ENCODE measurements around the gene HDLBP. TPM values are rescaled to one million over a fixed set of nuclear protein-coding genes. Genes with fewer than 3 reads are reported as not detected.

The HDLBP gene
- total RNA-seq, 1 experiment from 2014 or later: 544 TPM

DNA sequence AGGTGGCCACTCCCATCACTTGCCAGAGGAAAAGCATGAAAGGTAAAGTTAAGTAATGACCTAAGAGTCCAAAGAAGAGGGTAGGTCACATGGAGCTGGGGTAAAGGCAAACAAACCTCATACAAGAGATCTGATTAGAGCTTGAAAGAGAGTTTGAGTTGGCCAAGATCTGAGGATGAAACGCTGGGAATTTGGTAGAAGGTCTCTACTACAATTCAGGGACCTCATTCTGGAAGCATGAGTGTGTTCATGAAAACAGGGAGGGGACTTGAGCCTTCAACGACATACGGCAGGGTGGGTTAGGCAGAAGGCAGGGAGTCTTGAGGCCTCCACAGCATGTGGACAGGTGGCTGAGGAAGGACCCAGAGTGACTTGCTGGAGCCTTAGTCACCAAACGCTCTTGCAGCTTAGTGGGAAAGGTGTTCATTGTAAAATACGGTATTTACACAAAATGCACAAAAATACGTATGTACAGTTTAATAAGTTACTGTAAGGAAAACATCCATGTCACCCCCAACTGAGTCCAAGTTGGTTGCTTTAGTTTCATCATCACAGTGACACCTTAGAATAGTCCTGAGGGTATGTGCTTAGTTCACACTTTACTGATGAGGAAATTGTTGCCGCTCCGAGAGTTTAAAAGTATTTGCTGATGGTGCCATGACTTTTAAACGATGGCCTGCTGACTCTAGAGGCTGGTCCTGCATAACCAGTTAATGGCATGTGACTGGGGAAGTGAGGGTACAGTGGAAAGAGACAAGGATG, 35.6 kb upstream of the HDLBP start:
- no peak overlapping the region for H3K27ac ChIP-seq
- H3K4me3 ChIP-seq: no peak overlapping the region
- peaks cover 80% of the 10 kb centered on the region for H3K36me3 ChIP-seq
- no peaks in the 10 kb centered on the region for H3K27me3 ChIP-seq (replicated peaks)
- DNase-seq (ENCODE audit: low read depth in 1 of 2, low spot score in 2 of 2): no peak
- 0 out of 2 replicates have a peak, but pooled peaks cover 3% of the 10 kb centered on the region for H3K4me1 ChIP-seq (replicated peaks)
- H3K9me3 ChIP-seq (replicated peaks): no peaks in the 10 kb centered on the region

DNA sequence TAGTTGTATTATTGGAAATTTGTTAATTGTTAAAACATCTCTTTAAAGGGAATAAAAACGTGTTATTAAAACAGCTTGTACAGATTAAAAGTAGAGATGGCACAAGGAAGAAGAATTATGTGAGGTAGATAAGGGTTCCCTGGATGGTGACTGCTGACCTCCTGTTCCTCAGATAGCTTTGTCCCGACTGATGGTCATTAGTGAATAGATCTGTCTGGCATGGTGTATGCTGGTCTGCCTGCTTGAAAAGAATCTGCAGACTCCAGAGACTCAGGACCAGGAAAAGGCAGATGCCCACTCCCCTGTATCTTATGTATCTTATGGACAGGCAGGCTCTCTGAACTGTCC, 35.0 kb upstream of the HDLBP start:
- H3K4me1 ChIP-seq (replicated peaks): 0 out of 2 replicates have a peak, but pooled peaks cover 3% of the 10 kb centered on the region
- H3K36me3 ChIP-seq: peaks cover 85% of the 10 kb centered on the region
- no peaks in the 10 kb centered on the region for H3K9me3 ChIP-seq (replicated peaks)
- DNase-seq (ENCODE audit: low read depth in 1 of 2, low spot score in 2 of 2): no peak
- H3K27ac ChIP-seq: no peak overlapping the region
- no peak overlapping the region for H3K4me3 ChIP-seq
- no peaks in the 10 kb centered on the region for H3K27me3 ChIP-seq (replicated peaks)

DNA sequence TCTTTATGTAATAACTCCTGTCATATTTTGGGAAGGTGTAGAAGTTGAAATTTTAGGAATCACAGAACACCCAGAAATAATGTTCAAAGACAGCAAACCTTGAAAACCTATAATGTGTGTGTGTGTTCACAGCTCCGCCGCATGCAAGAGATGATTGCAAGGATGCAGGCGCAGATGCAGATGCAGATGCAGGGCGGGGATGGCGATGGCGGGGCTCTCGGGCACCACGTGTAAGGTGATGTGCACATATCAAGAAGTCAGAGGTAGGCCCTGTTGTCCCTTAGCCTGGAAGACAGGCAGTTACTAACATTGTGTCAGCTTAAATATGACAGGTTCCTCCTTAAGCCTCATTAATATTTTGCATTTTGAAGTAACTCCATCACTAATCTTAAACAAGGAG, 34.5 kb upstream of the HDLBP start:
- Histone ChIP-seq H3K9me3 (replicated peaks) (no peaks in the 10 kb centered on the region), H3K4me1 (replicated peaks) (no peaks in the 10 kb centered on the region), H3K4me3 (no peak overlapping the region), H3K27me3 (replicated peaks) (no peaks in the 10 kb centered on the region), H3K36me3 (peaks cover 88% of the 10 kb centered on the region), H3K27ac (no peak overlapping the region)
- no peak for DNase-seq (ENCODE audit: low read depth in 1 of 2, low spot score in 2 of 2)

DNA sequence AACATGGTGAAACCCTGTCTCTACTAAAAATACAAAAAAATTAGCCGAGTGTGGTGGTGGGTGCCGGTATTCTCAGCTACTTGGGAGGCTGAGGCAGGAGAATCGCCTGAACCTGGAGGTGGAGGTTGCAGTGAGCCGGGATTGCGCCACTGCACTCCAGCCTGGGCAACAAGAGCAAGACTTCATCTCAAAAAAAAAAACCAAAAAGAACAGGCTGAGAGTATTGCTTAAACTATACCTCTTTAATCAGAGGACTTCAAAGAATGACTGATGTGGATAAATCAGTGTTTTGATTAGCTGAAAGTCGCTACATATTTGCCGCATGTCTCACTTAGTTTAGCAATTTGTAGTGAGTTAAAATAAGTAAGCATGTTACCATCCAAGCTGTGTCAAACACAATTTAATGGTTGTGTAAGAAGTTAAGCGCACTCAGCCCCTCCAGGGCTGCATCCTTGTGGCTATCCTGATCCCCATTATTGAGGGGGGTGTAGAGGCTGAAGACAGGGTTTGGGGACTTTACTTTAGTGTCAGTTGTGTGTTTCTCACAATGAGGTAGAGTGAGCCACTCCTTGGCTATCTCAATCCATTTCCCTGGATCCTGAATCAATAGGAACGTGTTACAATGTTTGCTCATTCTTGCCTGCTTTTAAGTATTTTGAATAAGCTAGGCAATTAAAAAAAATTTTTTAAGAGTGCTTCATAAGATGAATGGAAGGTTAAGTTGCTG, 29.6 kb upstream of the HDLBP start:
- H3K4me3 ChIP-seq: no peak overlapping the region
- H3K9me3 ChIP-seq (replicated peaks): no peaks in the 10 kb centered on the region
- no peak for DNase-seq (ENCODE audit: low read depth in 1 of 2, low spot score in 2 of 2)
- H3K27ac ChIP-seq: no peak overlapping the region
- no peaks in the 10 kb centered on the region for H3K27me3 ChIP-seq (replicated peaks)
- H3K4me1 ChIP-seq (replicated peaks): no peaks in the 10 kb centered on the region
- H3K36me3 ChIP-seq: peaks cover 95% of the 10 kb centered on the region

DNA sequence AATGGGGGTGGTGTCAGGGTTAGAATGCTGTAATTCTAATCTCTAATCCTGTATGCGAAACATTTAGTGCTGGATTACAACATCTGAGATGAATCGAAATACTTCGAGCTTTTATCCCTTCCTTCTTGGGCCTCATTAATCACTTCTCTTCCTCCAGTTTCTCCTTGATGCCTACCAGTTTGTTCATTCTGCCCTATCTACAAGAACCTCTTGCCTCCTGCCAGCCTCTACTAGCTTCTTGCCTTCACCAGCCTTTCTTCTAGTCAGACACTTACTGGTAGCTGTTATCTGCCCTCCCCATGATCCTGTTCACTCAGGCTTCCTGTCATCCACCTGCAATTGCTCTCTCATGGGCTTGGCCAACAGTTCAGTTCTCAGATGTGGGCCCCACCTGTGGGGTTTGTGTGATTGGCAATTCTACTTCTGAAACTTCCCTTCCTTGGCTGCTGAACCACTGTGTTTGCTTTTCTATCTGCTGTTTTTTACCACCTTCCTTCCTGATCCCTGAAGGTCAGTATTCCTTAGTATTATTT, 25.2 kb upstream of the HDLBP start:
- Histone ChIP-seq H3K4me3 (no peak overlapping the region), H3K27me3 (replicated peaks) (no peaks in the 10 kb centered on the region), H3K27ac (no peak overlapping the region), H3K9me3 (replicated peaks) (no peaks in the 10 kb centered on the region), H3K4me1 (replicated peaks) (no peaks in the 10 kb centered on the region), H3K36me3 (peaks cover 92% of the 10 kb centered on the region)
- no peak for DNase-seq (ENCODE audit: low read depth in 1 of 2, low spot score in 2 of 2)

DNA sequence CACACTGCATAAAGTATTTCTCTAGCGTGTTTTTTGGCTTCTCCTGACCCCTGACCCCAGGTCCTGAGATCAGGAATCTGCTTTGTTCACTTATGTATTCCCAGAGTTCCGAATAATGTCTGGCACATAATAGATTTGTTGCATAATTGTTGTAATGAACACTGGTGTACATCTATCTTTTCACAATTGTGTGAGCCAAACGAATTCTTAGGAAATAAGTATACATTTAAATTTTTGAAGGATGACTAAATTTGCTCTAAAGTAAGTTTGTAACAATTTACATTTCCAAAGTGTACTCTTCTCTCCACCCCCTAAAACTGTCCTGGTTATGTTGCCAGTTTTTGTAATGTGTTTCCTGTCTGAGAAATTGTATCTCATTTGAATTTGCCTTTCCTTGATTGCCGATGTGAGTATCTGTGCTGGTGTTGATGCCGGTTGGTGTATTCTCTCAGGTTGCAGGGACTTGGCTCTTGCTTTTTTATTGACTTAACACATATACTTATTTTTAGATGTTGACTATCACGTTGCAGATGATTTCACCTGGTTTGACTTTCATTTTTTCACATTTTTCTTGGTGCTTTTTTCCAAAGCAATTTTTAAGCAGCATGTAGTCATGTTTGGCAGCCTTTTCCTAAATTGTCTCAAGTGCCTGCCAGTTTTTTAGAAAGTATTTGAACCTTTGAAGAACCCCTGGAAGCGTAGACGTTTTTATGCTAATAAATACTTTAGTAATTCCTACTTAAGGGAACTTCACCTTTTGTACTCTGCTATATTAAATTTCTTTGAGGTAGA, 24.6 kb upstream of the HDLBP start:
- Histone ChIP-seq H3K27ac (no peak overlapping the region), H3K9me3 (replicated peaks) (no peaks in the 10 kb centered on the region), H3K4me3 (no peak overlapping the region), H3K36me3 (peaks cover 92% of the 10 kb centered on the region), H3K4me1 (replicated peaks) (no peaks in the 10 kb centered on the region), H3K27me3 (replicated peaks) (no peaks in the 10 kb centered on the region)
- DNase-seq (ENCODE audit: low read depth in 1 of 2, low spot score in 2 of 2): no peak

DNA sequence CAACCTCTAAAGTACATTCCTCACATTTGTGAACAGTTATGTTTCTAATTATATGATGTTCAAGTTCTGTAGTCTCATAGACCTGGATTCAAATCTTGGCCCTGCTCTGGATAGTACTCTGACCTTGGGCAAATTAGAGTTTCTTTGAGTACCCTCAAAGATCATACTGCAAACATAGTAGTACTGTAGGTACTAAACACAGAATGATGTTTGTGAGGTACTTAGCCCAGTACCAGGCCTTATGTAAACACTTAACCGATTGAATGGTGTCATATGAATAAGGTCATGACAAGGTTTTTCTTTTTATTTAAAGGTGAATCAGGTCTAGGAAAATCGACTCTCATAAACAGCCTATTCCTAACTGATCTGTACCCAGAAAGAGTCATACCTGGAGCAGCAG, 19.3 kb upstream of the HDLBP start:
- H3K27ac ChIP-seq: no peak overlapping the region
- H3K4me3 ChIP-seq: no peak overlapping the region
- H3K27me3 ChIP-seq (replicated peaks): no peaks in the 10 kb centered on the region
- H3K9me3 ChIP-seq (replicated peaks): no peaks in the 10 kb centered on the region
- H3K36me3 ChIP-seq: peaks cover 92% of the 10 kb centered on the region
- no peak for DNase-seq (ENCODE audit: low read depth in 1 of 2, low spot score in 2 of 2)
- H3K4me1 ChIP-seq (replicated peaks): no peaks in the 10 kb centered on the region

DNA sequence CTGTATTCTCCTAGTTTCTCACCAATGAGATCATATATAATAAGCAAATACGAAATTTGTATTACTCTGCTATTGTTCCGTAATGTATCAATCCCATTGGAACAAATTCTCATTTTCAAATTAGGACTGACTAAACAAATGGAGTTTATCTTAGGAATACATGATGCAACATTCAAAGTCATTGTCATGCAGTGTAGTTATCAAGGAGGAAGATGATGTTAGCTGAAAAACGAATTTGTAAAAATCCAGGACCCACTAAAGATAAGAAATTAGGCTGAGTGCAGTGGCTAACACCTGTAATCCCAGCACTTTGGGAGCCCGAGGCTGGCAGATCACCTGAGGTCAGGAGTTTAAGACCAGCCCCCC, 15.1 kb upstream of the HDLBP start:
- H3K9me3 ChIP-seq (replicated peaks): no peaks in the 10 kb centered on the region
- no peaks in the 10 kb centered on the region for H3K4me1 ChIP-seq (replicated peaks)
- DNase-seq (ENCODE audit: low read depth in 1 of 2, low spot score in 2 of 2): no peak
- no peaks in the 10 kb centered on the region for H3K27me3 ChIP-seq (replicated peaks)
- no peak overlapping the region for H3K27ac ChIP-seq
- H3K4me3 ChIP-seq: no peak overlapping the region
- peaks cover 97% of the 10 kb centered on the region for H3K36me3 ChIP-seq

DNA sequence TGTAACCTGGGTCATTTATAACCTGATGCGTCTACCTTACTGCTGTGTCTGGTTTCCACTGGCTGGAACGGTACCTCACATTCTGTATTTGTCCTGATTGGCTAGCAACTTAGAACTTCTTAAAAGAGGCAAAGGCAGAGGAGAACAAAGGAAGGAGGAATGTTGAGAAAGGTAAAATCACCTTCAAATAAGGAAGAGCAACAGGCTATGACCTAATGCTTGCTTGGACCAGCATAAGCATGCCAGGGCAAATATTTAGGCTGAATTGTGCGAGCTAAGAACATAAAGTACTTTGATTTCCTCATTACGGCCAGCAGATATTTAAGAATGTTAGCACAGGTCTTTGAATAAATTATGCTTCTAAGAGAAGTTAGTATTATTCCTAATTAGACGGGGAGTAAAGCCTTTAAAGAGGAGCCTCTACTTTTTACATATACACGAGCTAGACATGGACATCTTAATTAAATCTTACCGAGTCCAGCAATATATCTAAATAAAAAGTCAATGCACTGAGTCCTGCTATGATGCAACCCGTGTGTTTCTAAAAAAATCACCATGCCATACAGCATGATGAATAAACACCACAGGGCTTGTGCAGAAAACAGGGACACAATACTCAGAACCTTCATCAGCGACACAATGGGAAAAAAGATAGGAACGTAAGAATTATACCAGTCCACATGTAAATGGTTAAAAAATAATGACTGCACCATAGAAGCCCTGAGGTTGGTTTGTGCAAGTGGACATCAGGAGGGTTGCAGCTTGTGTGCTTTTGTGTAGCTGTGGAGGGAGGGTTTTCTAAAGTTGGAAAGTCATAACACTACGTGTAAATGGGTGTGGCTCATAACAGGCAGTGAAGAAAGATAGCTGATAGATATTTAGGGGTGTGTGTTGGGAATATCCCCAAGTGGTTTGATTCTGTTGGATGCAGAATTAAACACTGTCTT, 14.5 kb upstream of the HDLBP start:
- no peak for DNase-seq (ENCODE audit: low read depth in 1 of 2, low spot score in 2 of 2)
- no peaks in the 10 kb centered on the region for H3K9me3 ChIP-seq (replicated peaks)
- H3K27me3 ChIP-seq (replicated peaks): no peaks in the 10 kb centered on the region
- no peak overlapping the region for H3K27ac ChIP-seq
- peaks cover 97% of the 10 kb centered on the region for H3K36me3 ChIP-seq
- H3K4me3 ChIP-seq: no peak overlapping the region
- H3K4me1 ChIP-seq (replicated peaks): no peaks in the 10 kb centered on the region

DNA sequence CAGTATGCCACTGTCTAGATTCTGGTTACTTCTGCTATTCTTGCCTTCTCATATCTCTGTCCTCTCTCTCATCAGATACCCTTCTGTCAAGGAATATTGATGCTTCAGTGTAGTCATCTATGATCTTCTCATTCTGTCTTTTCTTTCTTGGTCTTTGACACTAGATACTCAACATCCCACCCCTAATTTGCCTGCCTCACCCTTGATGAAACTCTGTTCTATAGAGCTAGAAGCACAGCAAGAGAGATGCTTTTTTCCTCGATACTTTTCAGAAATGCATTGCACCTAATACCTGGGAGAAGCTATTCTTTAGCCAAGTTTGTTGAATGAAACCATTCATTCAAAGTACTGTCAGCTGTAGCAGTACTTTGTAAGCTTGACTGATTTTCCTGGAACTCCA, 9.8 kb upstream of the HDLBP start:
- Histone ChIP-seq H3K9me3 (replicated peaks) (no peaks in the 10 kb centered on the region), H3K27me3 (replicated peaks) (no peaks in the 10 kb centered on the region), H3K4me1 (replicated peaks) (no peaks in the 10 kb centered on the region), H3K27ac (no peak overlapping the region), H3K4me3 (no peak overlapping the region), H3K36me3 (peaks cover 81% of the 10 kb centered on the region)
- no peak for DNase-seq (ENCODE audit: low read depth in 1 of 2, low spot score in 2 of 2)

DNA sequence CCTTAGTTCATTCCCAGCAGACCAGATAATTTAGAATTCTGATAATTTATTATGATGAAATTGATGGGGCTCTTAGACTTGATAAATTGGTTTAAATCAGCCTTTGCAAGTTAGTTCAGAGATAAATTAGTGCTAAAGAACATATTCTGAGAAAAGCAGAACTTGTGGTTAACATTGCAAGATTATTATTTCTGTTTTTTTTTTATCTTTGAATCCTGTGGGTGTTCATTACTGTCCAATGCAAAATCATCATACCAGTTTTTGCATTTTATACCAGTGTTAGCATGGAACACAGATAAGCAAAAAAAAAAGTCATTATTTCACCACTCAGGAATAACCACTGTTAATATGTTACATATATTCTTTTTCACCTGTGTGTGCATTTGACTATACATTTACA, 9.3 kb upstream of the HDLBP start:
- no peaks in the 10 kb centered on the region for H3K9me3 ChIP-seq (replicated peaks)
- H3K27me3 ChIP-seq (replicated peaks): no peaks in the 10 kb centered on the region
- peaks cover 81% of the 10 kb centered on the region for H3K36me3 ChIP-seq
- no peak overlapping the region for H3K27ac ChIP-seq
- DNase-seq (ENCODE audit: low read depth in 1 of 2, low spot score in 2 of 2): no peak
- 0 out of 2 replicates have a peak, but pooled peaks cover 3% of the 10 kb centered on the region for H3K4me1 ChIP-seq (replicated peaks)
- no peak overlapping the region for H3K4me3 ChIP-seq

DNA sequence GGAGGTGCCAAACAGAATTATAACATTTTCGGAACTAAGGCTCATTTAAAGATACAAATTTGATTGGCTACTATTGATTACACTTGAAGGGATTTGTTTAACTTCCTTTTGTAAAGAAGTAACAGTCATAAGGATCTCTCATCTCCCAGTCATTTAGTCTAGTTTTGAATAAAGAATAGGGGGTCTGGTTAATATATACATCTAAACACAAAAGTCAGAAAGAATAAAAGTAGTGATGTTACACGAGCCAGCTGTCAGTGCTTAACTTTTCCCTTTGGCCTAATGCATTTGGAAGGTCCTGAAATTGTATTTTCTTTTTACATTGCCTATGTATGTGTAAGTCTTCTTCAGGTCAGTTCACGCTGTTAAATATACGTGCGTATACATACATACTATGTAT, 8.3 kb upstream of the HDLBP start:
- Histone ChIP-seq H3K36me3 (peaks cover 79% of the 10 kb centered on the region), H3K9me3 (replicated peaks) (no peaks in the 10 kb centered on the region), H3K4me3 (no peak overlapping the region), H3K4me1 (replicated peaks) (0 out of 2 replicates have a peak, but pooled peaks cover 3% of the 10 kb centered on the region), H3K27ac (no peak overlapping the region), H3K27me3 (replicated peaks) (no peaks in the 10 kb centered on the region)
- no peak for DNase-seq (ENCODE audit: low read depth in 1 of 2, low spot score in 2 of 2)

DNA sequence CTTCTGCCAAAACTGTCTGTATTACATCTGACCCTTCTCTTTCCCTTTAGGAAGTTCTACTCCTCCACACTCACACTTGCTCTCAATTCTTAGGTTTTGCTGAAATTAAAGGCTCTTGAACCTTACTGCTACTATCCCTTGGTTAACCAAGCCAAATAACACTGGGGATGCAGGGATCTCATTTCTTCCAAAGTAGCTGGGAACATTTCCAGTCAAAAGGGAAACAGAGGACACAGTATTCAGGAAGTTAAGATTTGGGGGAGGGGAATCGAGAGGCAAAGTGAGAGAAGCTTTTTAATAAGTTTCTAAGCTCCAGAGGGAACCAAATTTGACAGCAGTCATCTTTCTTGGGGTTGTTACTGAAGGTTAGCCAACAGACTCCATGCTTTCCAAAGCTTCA, 6.4 kb upstream of the HDLBP start:
- H3K4me3 ChIP-seq: no peak overlapping the region
- H3K27ac ChIP-seq: no peak overlapping the region
- H3K27me3 ChIP-seq (replicated peaks): no peaks in the 10 kb centered on the region
- peaks cover 12% of the 10 kb centered on the region for H3K4me1 ChIP-seq (replicated peaks)
- DNase-seq (ENCODE audit: low read depth in 1 of 2, low spot score in 2 of 2): no peak
- H3K36me3 ChIP-seq: peaks cover 74% of the 10 kb centered on the region
- no peaks in the 10 kb centered on the region for H3K9me3 ChIP-seq (replicated peaks)
